HG03354 (cell line): ENCODE results near the gene PRC1.

Experiments
- ATAC-seq: cut with Tn5 transposase; IDR thresholded peaks from one replicate; pipeline ENCODE4 v1.9.1; 2021; ENCODE audit warnings: mild to moderate bottlenecking; ENCODE audit not compliant: unreplicated experiment, poor library complexity, severe bottlenecking

The PRC1 gene

GRCh38 chr15:90916461-90916860, 77.9 kb downstream of the PRC1 start:
- no peak for ATAC-seq
